K562 treated with DMSO at 1 percent for 4 hours (cell line): ENCODE measurements around the gene GRAMD2B. TPM values are rescaled to one million over a fixed set of nuclear protein-coding genes. Genes with fewer than 3 reads are reported as not detected.

Experiments used
- total RNA-seq: library from RNA; unstranded; fragments of 300-600 nt; gene quantifications from 2 replicates; pipeline ENCODE4 v1.2.3, GENCODE V29; 2022; ENCODE audit not compliant: insufficient read depth

GRAMD2B gene
- 1.0 and 3.4 TPM in 2 replicates for total RNA-seq

GRCh38 chr5:126422994-126423788 lies at the start of gene GRAMD2B:
GRAMD2B (plus strand) TSS chr5:126423409; CDS start chr5:126423607, 198 bp downstream.

Other genes with a start within 250 kb of the GRAMD2B start
- not detected in 2 replicates for gene ALDH7A1, start 171.8 kb downstream of the GRAMD2B start, total RNA-seq
- gene PHAX, start 177.5 kb downstream of the GRAMD2B start, total RNA-seq, result 7.0 and 13.5 TPM in 2 replicates